ENCODE data around the gene LARGE1. TPM values are rescaled to one million over a fixed set of nuclear protein-coding genes. Genes with fewer than 3 reads are reported as not detected.

The LARGE1 gene
- polyA plus RNA-seq, 3 donors, result 0.05 to 0.13 TPM; not detected in 1

DNA sequence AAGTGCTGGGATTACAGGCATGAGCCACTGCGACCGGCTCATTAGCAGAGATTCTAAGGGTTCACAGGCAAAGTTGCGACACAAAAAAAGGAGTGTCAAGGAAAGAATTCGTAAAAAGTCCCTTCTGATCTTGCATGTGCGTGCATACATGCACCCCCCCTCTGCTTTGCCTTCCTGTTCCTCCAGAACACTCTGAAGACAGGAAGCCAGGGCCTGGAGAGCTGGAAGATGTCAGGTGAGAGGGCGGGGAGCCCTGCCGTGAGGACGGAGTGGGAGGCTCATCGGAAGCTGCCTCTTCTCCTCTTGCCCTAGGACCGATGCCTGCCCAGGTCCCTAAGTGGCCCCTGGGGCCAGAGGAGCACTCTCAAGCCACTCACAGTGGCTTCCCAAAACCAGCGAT is 89.1 kb downstream of the LARGE1 start:
- Mint-ChIP-seq H3K36me3 (no peaks in the 10 kb centered on the region), H3K9me3 (peaks cover 7 to 44% (median 21%) of the 10 kb centered on the region in 7 donors), H3K4me3 (no peak overlapping the region), H3K27ac (no peak overlapping the region), H3K4me1 (no peaks in the 10 kb centered on the region), H3K27me3 (ENCODE audit: low read depth in 3 of 3) (peaks cover 1 to 2% (median 1%) of the 10 kb centered on the region in 3 donors)
- Histone ChIP-seq H3K4me2 (replicated peaks; ENCODE audit: extremely low read depth, low read length, poor library complexity, severe bottlenecking) (no peak overlapping the region), H3K9ac (ENCODE audit: insufficient read depth, low read length, poor library complexity, severe bottlenecking) (no peak overlapping the region), H3K4me1 (ENCODE audit: control insufficient read depth in 1 of 2, insufficient read depth in 2 of 2, low read length in 2 of 2) (no peaks in the 10 kb centered on the region), H4K20me1 (ENCODE audit: insufficient read depth, low read length) (no peaks in the 10 kb centered on the region), H3K27ac (ENCODE audit: low read depth in 1 of 2, low read length in 2 of 2) (no peak overlapping the region), H2AFZ (ENCODE audit: insufficient read depth, low read depth, low read length, poor library complexity, severe bottlenecking) (no peak overlapping the region), H3K79me2 (ENCODE audit: insufficient read depth, low read length) (no peaks in the 10 kb centered on the region), H3K9me3 (replicated peaks in 1 of 2; ENCODE audit: control insufficient read depth in 1 of 2, insufficient read depth in 1 of 2, low read length in 2 of 2) (peaks cover 8 to 32% of the 10 kb centered on the region in 2 donors), H3K4me3 (replicated peaks in 1 of 3; ENCODE audit: low read depth in 2 of 3, low read length in 3 of 3) (no peak overlapping the region), H3K36me3 (replicated peaks in 1 of 2; ENCODE audit: control insufficient read depth in 1 of 2, insufficient read depth in 2 of 2, low read length in 2 of 2) (no peaks in the 10 kb centered on the region), H3K27me3 (ENCODE audit: control insufficient read depth in 2 of 2, insufficient read depth in 2 of 2, low read length in 2 of 2) (no peaks in the 10 kb centered on the region)
- no peak for DNase-seq
- WGBS (ENCODE audit: insufficient coverage), result 60% methylated on average over 5 of the region's 11 CpGs
- TF ChIP-seq CTCF (IDR thresholded peaks at IDR 0.05), result no peak
- intact Hi-C loops (cut with micrococcal nuclease), result no loop called here

DNA sequence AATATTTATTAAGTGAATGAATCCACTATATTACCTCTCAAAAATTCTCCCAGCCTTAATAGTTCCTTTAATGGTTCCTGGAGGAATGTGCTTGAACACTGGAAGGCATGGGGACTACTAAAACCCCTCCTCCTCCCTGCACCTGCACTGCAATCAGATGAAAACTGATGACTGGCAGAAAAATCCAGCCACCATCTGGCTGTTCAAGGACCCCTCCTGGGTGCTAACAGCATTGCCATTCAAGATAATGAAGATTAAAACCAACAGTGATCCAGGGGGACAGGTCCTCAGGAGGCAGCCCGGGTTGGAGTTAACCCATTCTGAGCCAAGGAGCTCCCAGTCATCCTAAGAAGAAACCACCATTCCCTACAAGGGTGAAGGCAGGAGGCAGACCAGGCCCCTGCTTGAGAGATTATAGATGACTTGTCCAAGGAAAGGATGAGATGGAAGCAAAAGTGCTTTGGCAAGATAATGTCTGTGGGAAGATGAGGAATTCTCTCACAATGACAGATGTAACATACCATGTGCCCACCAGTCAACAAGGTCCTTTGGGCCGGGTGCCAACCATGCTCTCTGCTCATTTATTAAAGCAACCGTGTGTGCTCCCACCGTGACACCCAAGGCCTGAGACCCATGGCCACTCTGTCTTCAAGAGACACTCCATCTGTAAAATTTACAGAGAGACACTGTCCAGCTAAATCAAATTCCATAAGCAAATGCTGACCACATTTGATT is 90.6 kb downstream of the LARGE1 start:
- peaks cover 1 to 2% (median 1%) of the 10 kb centered on the region in 3 donors for H3K27me3 Mint-ChIP-seq (ENCODE audit: low read depth in 3 of 3)
- no peak overlapping the region for H3K9ac ChIP-seq (ENCODE audit: insufficient read depth, low read length, poor library complexity, severe bottlenecking)
- intact Hi-C loops (cut with micrococcal nuclease), result no loop called here
- no peaks in the 10 kb centered on the region for H3K4me1 Mint-ChIP-seq
- H3K79me2 ChIP-seq (ENCODE audit: insufficient read depth, low read length), result no peaks in the 10 kb centered on the region
- no peak overlapping the region for H2AFZ ChIP-seq (ENCODE audit: insufficient read depth, low read depth, low read length, poor library complexity, severe bottlenecking)
- no peaks in the 10 kb centered on the region for H3K4me1 ChIP-seq (ENCODE audit: control insufficient read depth in 1 of 2, insufficient read depth in 2 of 2, low read length in 2 of 2)
- H3K36me3 Mint-ChIP-seq, result no peaks in the 10 kb centered on the region
- WGBS (ENCODE audit: insufficient coverage), result 77% methylated on average over 4 of the region's 4 CpGs
- H3K4me3 Mint-ChIP-seq, result no peak overlapping the region
- H3K9me3 Mint-ChIP-seq, result peaks cover 12 to 49% (median 25%) of the 10 kb centered on the region in 7 donors
- no peak overlapping the region for H3K4me2 ChIP-seq (replicated peaks; ENCODE audit: extremely low read depth, low read length, poor library complexity, severe bottlenecking)
- DNase-seq, result no peak
- peaks cover 14 to 41% of the 10 kb centered on the region in 2 donors for H3K9me3 ChIP-seq (replicated peaks in 1 of 2; ENCODE audit: control insufficient read depth in 1 of 2, insufficient read depth in 1 of 2, low read length in 2 of 2)
- no peak overlapping the region for H3K4me3 ChIP-seq (replicated peaks in 1 of 3; ENCODE audit: low read depth in 2 of 3, low read length in 3 of 3)
- H3K27ac ChIP-seq (ENCODE audit: low read depth in 1 of 2, low read length in 2 of 2), result no peak overlapping the region
- no peaks in the 10 kb centered on the region for H4K20me1 ChIP-seq (ENCODE audit: insufficient read depth, low read length)
- no peak for TF ChIP-seq CTCF (IDR thresholded peaks at IDR 0.05)
- no peaks in the 10 kb centered on the region for H3K27me3 ChIP-seq (ENCODE audit: control insufficient read depth in 2 of 2, insufficient read depth in 2 of 2, low read length in 2 of 2)
- H3K27ac Mint-ChIP-seq, result no peak overlapping the region
- no peaks in the 10 kb centered on the region for H3K36me3 ChIP-seq (replicated peaks in 1 of 2; ENCODE audit: control insufficient read depth in 1 of 2, insufficient read depth in 2 of 2, low read length in 2 of 2)
